Measurements from ENCODE around the gene SRBD1.

SRBD1 gene

DNA sequence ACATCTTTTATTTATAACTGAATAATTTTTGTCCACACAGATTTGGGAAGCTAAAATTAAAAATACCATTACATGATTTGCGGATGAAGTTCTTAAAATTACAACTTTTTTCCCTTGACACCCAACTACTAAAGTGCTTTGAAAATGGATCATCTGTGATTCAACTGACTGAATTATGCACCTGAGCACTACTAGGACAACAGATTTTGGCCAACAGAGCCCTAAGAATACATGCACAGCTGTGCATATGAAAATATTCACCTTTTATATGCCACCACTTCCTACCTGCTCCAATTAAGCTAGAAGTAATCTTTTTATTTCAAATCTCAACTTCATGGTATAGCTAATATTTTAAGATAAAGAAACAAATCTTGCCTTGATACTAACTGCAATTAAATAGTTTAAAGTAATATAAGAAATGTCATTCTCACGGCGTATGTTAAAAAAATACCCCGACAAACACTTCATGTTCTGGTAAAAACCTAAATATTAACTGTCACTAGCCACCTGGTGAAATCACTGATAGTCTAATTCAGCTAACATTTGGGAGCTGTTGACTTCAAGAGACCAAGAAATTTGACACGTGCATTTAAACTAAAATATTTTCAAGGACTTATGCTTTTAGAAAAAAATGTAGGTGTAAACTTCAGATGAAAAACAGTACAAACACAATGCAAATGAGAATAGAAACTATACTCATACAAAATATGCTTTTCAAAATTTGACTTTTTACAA lies 153.7 kb downstream of the SRBD1 start:
- Histone ChIP-seq H3K36me3 (ENCODE audit: insufficient read depth, low read length) (no peaks in the 10 kb centered on the region), H3K27ac (ENCODE audit: low read depth, low read length) (no peak overlapping the region), H3K27me3 (ENCODE audit: control insufficient read depth in 1 of 2, insufficient read depth in 2 of 2, low read length in 2 of 2) (no peaks in the 10 kb centered on the region), H3K9ac (ENCODE audit: low read length) (no peak overlapping the region), H3K9me3 (ENCODE audit: low read length) (no peaks in the 10 kb centered on the region), H3K4me1 (ENCODE audit: insufficient read depth, low read length) (peaks cover 15% of the 10 kb centered on the region), H3K4me3 (ENCODE audit: low read depth in 1 of 2, low read length in 2 of 2) (no peak overlapping the region)

- Histone ChIP-seq H3K27ac (ENCODE audit: low read depth, low read length) (no peak overlapping the region), H3K36me3 (ENCODE audit: insufficient read depth, low read length) (no peaks in the 10 kb centered on the region), H3K4me3 (ENCODE audit: low read depth in 1 of 2, low read length in 2 of 2) (no peak overlapping the region), H3K27me3 (ENCODE audit: control insufficient read depth in 1 of 2, insufficient read depth in 2 of 2, low read length in 2 of 2) (no peaks in the 10 kb centered on the region), H3K9ac (ENCODE audit: low read length) (no peak overlapping the region), H3K4me1 (ENCODE audit: insufficient read depth, low read length) (peaks cover 6% of the 10 kb centered on the region), H3K9me3 (ENCODE audit: low read length) (no peaks in the 10 kb centered on the region)
Observed at GRCh38 chr2:45452866-45453265, 158.2 kb downstream of the SRBD1 start.

GRCh38 chr2:45450634-45451033 lies 160.4 kb downstream of the SRBD1 start:
- Histone ChIP-seq H3K4me1 (ENCODE audit: insufficient read depth, low read length) (peaks cover 6% of the 10 kb centered on the region), H3K36me3 (ENCODE audit: insufficient read depth, low read length) (no peaks in the 10 kb centered on the region), H3K4me3 (ENCODE audit: low read depth in 1 of 2, low read length in 2 of 2) (no peak overlapping the region), H3K27ac (ENCODE audit: low read depth, low read length) (no peak overlapping the region), H3K27me3 (ENCODE audit: control insufficient read depth in 1 of 2, insufficient read depth in 2 of 2, low read length in 2 of 2) (no peaks in the 10 kb centered on the region), H3K9me3 (ENCODE audit: low read length) (no peaks in the 10 kb centered on the region), H3K9ac (ENCODE audit: low read length) (no peak overlapping the region)

DNA sequence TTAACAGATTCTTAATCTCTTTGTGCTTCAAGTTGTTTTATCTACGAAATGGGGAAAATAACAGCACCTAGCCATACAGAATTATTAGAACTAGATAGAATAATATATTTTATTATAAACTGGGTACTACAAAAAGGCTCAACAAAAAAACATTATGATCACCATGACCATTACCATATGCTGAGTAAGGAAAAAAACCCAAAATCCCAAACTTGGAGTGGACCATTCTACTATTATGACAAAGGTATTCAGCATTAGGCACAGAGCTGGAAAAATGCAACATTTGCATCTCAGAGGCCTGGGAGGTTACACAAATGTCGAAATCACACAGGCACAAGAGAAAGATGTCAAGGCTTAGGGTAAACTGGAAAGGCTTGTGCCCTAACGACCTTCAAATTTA lies 162.8 kb downstream of the SRBD1 start:
- Histone ChIP-seq H3K9ac (ENCODE audit: low read length) (no peak overlapping the region), H3K36me3 (ENCODE audit: insufficient read depth, low read length) (no peaks in the 10 kb centered on the region), H3K27me3 (ENCODE audit: control insufficient read depth in 1 of 2, insufficient read depth in 2 of 2, low read length in 2 of 2) (no peaks in the 10 kb centered on the region), H3K27ac (ENCODE audit: low read depth, low read length) (no peak overlapping the region), H3K4me1 (ENCODE audit: insufficient read depth, low read length) (peaks cover 6% of the 10 kb centered on the region), H3K4me3 (ENCODE audit: low read depth in 1 of 2, low read length in 2 of 2) (no peak overlapping the region), H3K9me3 (ENCODE audit: low read length) (no peaks in the 10 kb centered on the region)

- Histone ChIP-seq H3K9me3 (ENCODE audit: low read length) (no peaks in the 10 kb centered on the region), H3K4me3 (ENCODE audit: low read depth in 1 of 2, low read length in 2 of 2) (no peak overlapping the region), H3K27ac (ENCODE audit: low read depth, low read length) (no peak overlapping the region), H3K36me3 (ENCODE audit: insufficient read depth, low read length) (no peaks in the 10 kb centered on the region), H3K9ac (ENCODE audit: low read length) (no peak overlapping the region), H3K27me3 (ENCODE audit: control insufficient read depth in 1 of 2, insufficient read depth in 2 of 2, low read length in 2 of 2) (no peaks in the 10 kb centered on the region), H3K4me1 (ENCODE audit: insufficient read depth, low read length) (no peaks in the 10 kb centered on the region)
Observed at GRCh38 chr2:45446016-45446415, 165.1 kb downstream of the SRBD1 start.

DNA sequence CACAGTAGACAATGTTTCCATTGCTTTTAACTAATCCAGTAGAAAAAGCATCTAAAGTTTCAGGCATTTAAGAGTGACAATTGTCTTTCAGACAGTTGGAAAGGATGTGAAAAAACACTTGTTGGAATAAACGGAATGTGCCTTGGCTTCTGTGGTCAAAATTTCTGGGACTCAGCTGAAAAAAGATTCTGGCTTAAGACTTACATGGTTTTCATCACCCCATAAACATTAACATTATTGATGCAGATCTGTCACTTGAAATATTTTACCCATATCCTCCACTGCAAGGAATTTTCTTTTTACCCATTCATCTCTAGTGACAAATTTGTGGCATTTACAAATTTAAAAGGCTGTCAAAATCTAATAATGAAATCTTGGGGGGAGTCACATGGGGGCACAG lies 166.0 kb downstream of the SRBD1 start:
- Histone ChIP-seq H3K4me1 (ENCODE audit: insufficient read depth, low read length) (no peaks in the 10 kb centered on the region), H3K9ac (ENCODE audit: low read length) (no peak overlapping the region), H3K4me3 (ENCODE audit: low read depth in 1 of 2, low read length in 2 of 2) (no peak overlapping the region), H3K9me3 (ENCODE audit: low read length) (no peaks in the 10 kb centered on the region), H3K27ac (ENCODE audit: low read depth, low read length) (no peak overlapping the region), H3K27me3 (ENCODE audit: control insufficient read depth in 1 of 2, insufficient read depth in 2 of 2, low read length in 2 of 2) (no peaks in the 10 kb centered on the region), H3K36me3 (ENCODE audit: insufficient read depth, low read length) (no peaks in the 10 kb centered on the region)

GRCh38 chr2:45443012-45443411 lies 168.1 kb downstream of the SRBD1 start:
- H3K4me1 ChIP-seq (ENCODE audit: insufficient read depth, low read length): no peaks in the 10 kb centered on the region
- no peak overlapping the region for H3K9ac ChIP-seq (ENCODE audit: low read length)
- no peaks in the 10 kb centered on the region for H3K27me3 ChIP-seq (ENCODE audit: control insufficient read depth in 1 of 2, insufficient read depth in 2 of 2, low read length in 2 of 2)
- H3K4me3 ChIP-seq (ENCODE audit: low read depth in 1 of 2, low read length in 2 of 2): no peak overlapping the region
- no peak overlapping the region for H3K27ac ChIP-seq (ENCODE audit: low read depth, low read length)
- no peaks in the 10 kb centered on the region for H3K9me3 ChIP-seq (ENCODE audit: low read length)
- H3K36me3 ChIP-seq (ENCODE audit: insufficient read depth, low read length): no peaks in the 10 kb centered on the region

DNA sequence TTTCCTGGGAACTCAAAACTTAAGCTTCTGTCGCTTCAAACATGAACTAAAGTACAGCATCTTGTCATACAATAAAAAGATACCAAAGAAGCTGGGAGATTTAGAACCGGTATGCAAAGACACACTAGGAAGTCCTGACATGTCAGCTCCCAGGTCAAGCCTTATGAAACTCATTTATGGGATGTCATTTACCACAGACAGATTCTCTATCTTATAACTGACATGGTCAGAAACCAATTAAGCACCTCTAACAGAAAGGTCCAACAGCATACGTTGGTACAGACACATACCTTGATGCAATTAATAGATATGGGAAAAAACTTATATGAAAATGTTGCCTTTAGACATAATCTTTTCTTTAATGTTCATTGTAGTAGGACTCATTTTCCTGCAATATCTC lies 169.0 kb downstream of the SRBD1 start:
- H3K27me3 ChIP-seq (ENCODE audit: control insufficient read depth in 1 of 2, insufficient read depth in 2 of 2, low read length in 2 of 2): no peaks in the 10 kb centered on the region
- H3K4me3 ChIP-seq (ENCODE audit: low read depth in 1 of 2, low read length in 2 of 2): no peak overlapping the region
- H3K9ac ChIP-seq (ENCODE audit: low read length): no peak overlapping the region
- H3K27ac ChIP-seq (ENCODE audit: low read depth, low read length): no peak overlapping the region
- H3K36me3 ChIP-seq (ENCODE audit: insufficient read depth, low read length): no peaks in the 10 kb centered on the region
- no peaks in the 10 kb centered on the region for H3K9me3 ChIP-seq (ENCODE audit: low read length)
- no peaks in the 10 kb centered on the region for H3K4me1 ChIP-seq (ENCODE audit: insufficient read depth, low read length)

GRCh38 chr2:45441571-45441970 lies 169.5 kb downstream of the SRBD1 start:
- no peaks in the 10 kb centered on the region for H3K9me3 ChIP-seq (ENCODE audit: low read length)
- H3K27me3 ChIP-seq (ENCODE audit: control insufficient read depth in 1 of 2, insufficient read depth in 2 of 2, low read length in 2 of 2): no peaks in the 10 kb centered on the region
- no peak overlapping the region for H3K9ac ChIP-seq (ENCODE audit: low read length)
- H3K4me3 ChIP-seq (ENCODE audit: low read depth in 1 of 2, low read length in 2 of 2): no peak overlapping the region
- no peak overlapping the region for H3K27ac ChIP-seq (ENCODE audit: low read depth, low read length)
- H3K36me3 ChIP-seq (ENCODE audit: insufficient read depth, low read length): no peaks in the 10 kb centered on the region
- H3K4me1 ChIP-seq (ENCODE audit: insufficient read depth, low read length): no peaks in the 10 kb centered on the region

DNA sequence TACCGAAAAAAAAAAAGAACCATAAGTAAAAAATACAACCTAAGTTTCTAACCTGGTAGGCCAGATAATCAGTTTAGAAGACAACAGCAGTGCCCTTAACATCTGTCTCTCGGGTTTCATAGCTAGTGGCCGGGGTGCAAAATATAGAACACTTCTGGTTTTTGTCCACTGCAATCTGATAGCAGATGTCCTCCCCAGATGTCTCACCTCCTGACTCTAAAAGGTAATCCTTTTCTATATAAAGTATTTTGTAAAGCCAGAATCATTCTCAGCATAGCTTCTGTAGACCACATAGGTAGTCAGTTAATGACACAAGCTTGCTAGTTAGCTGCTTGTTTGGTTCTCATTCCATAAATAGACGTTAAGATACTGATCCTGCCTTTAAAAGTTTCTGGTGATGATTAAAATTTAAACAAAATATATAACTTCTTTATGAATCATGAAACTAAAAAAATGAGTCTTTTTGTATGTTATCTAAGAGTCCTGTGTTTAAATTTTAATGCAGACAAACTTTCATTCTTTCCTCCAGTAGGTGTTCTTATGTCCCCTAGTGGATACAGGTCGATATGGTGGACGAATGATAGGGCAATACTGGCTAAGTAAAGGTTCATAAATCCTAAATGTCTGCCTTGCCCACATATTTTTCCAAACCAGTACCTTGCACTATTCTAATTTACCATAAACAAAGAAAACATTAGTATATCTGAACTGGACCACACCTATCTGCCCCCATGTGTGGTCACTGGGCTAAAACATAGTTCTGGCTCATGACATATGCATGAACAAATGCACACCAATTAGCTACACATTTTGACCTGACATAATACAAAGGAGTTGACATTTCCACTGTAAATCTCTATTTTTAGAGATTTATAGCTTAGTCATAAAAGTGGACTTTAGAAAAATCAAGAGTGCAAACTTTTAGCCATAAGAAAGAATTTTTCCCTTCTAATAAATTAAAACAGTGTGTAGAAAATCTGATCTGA lies 171.0 kb downstream of the SRBD1 start:
- Histone ChIP-seq H3K4me1 (ENCODE audit: insufficient read depth, low read length) (no peaks in the 10 kb centered on the region), H3K27ac (ENCODE audit: low read depth, low read length) (no peak overlapping the region), H3K36me3 (ENCODE audit: insufficient read depth, low read length) (no peaks in the 10 kb centered on the region), H3K4me3 (ENCODE audit: low read depth in 1 of 2, low read length in 2 of 2) (no peak overlapping the region), H3K9ac (ENCODE audit: low read length) (no peak overlapping the region), H3K27me3 (ENCODE audit: control insufficient read depth in 1 of 2, insufficient read depth in 2 of 2, low read length in 2 of 2) (no peaks in the 10 kb centered on the region), H3K9me3 (ENCODE audit: low read length) (no peaks in the 10 kb centered on the region)

DNA sequence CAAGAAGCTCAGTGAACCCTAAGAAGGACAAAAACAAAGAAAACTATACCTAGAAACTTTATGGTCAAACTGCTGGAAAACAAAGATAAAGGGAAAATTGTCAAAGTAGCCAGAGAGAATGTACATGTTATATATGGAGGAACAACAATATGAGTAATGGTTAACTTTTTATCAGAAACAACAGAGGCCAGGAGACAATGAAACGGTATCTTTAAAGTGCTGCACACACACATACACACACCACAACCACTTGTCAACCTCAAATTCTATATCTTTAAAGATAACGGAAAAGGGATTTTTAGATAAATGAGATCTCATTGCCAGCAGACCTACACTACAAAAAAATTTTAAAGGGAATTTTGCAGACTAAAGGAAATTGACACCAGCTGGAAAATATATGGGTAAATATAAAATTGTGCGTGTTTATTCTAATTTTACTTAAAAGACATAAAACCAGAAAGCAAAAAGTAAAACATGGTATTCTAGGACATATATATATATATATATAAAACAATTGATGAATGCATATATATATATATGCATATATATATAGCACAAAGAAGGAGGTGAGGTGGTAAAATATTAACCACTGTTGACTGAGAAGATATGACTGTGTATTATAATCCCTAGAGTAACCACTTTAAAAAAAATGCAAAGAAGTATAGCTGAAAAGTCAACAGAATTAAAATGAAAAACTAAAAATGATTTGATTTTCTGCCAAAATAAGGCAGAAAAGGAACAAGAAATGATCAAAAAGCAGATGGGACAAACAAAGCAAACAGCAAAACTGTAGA lies 172.0 kb downstream of the SRBD1 start:
- H3K9me3 ChIP-seq (ENCODE audit: low read length): no peaks in the 10 kb centered on the region
- H3K4me1 ChIP-seq (ENCODE audit: insufficient read depth, low read length): no peaks in the 10 kb centered on the region
- H3K27ac ChIP-seq (ENCODE audit: low read depth, low read length): no peak overlapping the region
- H3K9ac ChIP-seq (ENCODE audit: low read length): no peak overlapping the region
- no peaks in the 10 kb centered on the region for H3K36me3 ChIP-seq (ENCODE audit: insufficient read depth, low read length)
- H3K27me3 ChIP-seq (ENCODE audit: control insufficient read depth in 1 of 2, insufficient read depth in 2 of 2, low read length in 2 of 2): no peaks in the 10 kb centered on the region
- no peak overlapping the region for H3K4me3 ChIP-seq (ENCODE audit: low read depth in 1 of 2, low read length in 2 of 2)
